Left hindlimb (tissue), 1 donor: Measurements from ENCODE around the gene YIPF3.
A peak's percentile ranks its signal among the peaks of the same experiment; 100 is the strongest.
"Not testable (repeated sequence)": the region's sequence is repeated elsewhere in the genome, so short reads cannot be mapped to it uniquely, and the experiment has no call there.

ENCODE experiments used
- DNase-seq: peaks from one replicate; pipeline ENCODE4 v3.0.0-alpha.2; 2018

YIPF3 gene

GRCh38 chr6:43516697-43517504, at the start of gene YIPF3, which contains the start of gene POLR1C:
TSS of gene YIPF3 (minus strand) at chr6:43516926. CDS start at chr6:43516807, 119 bp downstream.
TSS of gene POLR1C (plus strand) at chr6:43517089. CDS start at chr6:43517110, 21 bp downstream.
- DNase-seq = peak; percentile 98

GRCh38 chr6:43559328-43559727, 42.6 kb upstream of the YIPF3 start:
- DNase-seq = no peak

- DNase-seq = not testable (repeated sequence)
Observed at GRCh38 chr6:43557620-43558019, 40.9 kb upstream of the YIPF3 start.

GRCh38 chr6:43547222-43547621, 30.5 kb upstream of the YIPF3 start:
- DNase-seq = no peak

- no peak for DNase-seq
Observed at GRCh38 chr6:43544461-43544860, 27.7 kb upstream of the YIPF3 start.

GRCh38 chr6:43541774-43542471, 25.2 kb upstream of the YIPF3 start:
- DNase-seq = no peak

- DNase-seq = no peak
Observed at GRCh38 chr6:43540507-43540906, 23.8 kb upstream of the YIPF3 start.

- DNase-seq = not testable (repeated sequence)
Observed at GRCh38 chr6:43539409-43539808, 22.7 kb upstream of the YIPF3 start.

GRCh38 chr6:43538986-43539385, 22.3 kb upstream of the YIPF3 start:
- DNase-seq = not testable (repeated sequence)

- DNase-seq = no peak
Observed at GRCh38 chr6:43532201-43532600, 15.5 kb upstream of the YIPF3 start.

GRCh38 chr6:43524483-43524961, 7.8 kb upstream of the YIPF3 start:
- no peak for DNase-seq

- DNase-seq = no peak
Observed at GRCh38 chr6:43523284-43523683, 6.6 kb upstream of the YIPF3 start.

GRCh38 chr6:43522547-43523261, 6.0 kb upstream of the YIPF3 start:
- no peak for DNase-seq

- DNase-seq = no peak
Observed at GRCh38 chr6:43521836-43522235, 5.1 kb upstream of the YIPF3 start.

- DNase-seq = no peak
Observed at GRCh38 chr6:43520097-43520496, 3.4 kb upstream of the YIPF3 start.

GRCh38 chr6:43517505-43518357, 1.0 kb upstream of the YIPF3 start:
- DNase-seq = no peak

- DNase-seq = no peak
Observed at GRCh38 chr6:43516367-43516696, 394 bp downstream of the YIPF3 start.

GRCh38 chr6:43515808-43516207, 918 bp downstream of the YIPF3 start:
- DNase-seq = no peak

GRCh38 chr6:43511824-43512415, 4.8 kb downstream of the YIPF3 start:
- no peak for DNase-seq

- DNase-seq = no peak
Observed at GRCh38 chr6:43510827-43511163, 5.9 kb downstream of the YIPF3 start.

- peak; percentile 90 for DNase-seq
Observed at GRCh38 chr6:43509984-43510826, 6.5 kb downstream of the YIPF3 start, which contains the start of gene LRRC73. TSS of gene LRRC73 (minus strand) at chr6:43510346. CDS start at chr6:43509785, 561 bp downstream.
